ENCODE measurements around the gene ADNP. TPM values are rescaled to one million over a fixed set of nuclear protein-coding genes. Genes with fewer than 3 reads are reported as not detected.

ADNP gene
- total RNA-seq, 1 experiment from 2014 or later, result 143 TPM

DNA sequence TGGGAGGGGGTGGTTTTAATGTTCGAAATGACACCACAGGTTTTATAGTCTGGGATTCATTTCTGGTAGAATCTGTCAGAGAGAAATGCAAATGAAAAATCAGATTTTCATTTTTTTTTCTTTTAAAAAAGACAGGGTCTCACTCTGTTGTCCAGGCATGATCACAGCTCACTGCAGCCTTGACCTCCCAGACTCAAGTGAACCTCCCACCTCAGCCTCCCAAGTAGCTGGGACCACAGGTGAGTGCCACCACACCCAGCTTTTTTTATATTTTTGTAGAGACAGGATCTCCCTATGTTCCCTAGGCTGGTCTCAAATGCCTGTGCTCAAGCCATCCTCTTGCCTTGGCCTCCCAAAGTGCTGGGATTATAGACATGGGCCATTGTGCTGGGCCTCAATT lies 2.4 kb upstream of the ADNP start:
- H3K18ac ChIP-seq (ENCODE audit: insufficient read length, low read depth, low read length), result no peak overlapping the region
- Mint-ChIP-seq H3K27ac (no peak overlapping the region), H3K4me1 (peaks cover 10 to 16% of the 10 kb centered on the region in 2 experiments), H3K9me3 (peaks cover 0 to 7% of the 10 kb centered on the region in 2 experiments; a peak in 2 of 5 replicates), H3K36me3 (ENCODE audit: insufficient read depth in 1 of 3, low read depth in 3 of 3) (peaks cover 28 to 70% (median 55%) of the 10 kb centered on the region in 3 experiments), H3K27me3 (ENCODE audit: low read depth) (no peaks in the 10 kb centered on the region), H3K4me3 (no peak overlapping the region)
- H3K9me3 ChIP-seq (ENCODE audit: control insufficient read depth, low read depth, low read length), result no peaks in the 10 kb centered on the region
- no peak overlapping the region for H3T11ph ChIP-seq (ENCODE audit: low read length)
- no peak overlapping the region for H2BK120ac ChIP-seq (ENCODE audit: low read depth, low read length, poor library complexity, severe bottlenecking)
- no CpG with 5 or more reads among the region's 1 CpG for WGBS (ENCODE audit: extremely low coverage, insufficient read length, low lambda C conversion rate)
- H2AK5ac ChIP-seq (ENCODE audit: insufficient read length, low read length), result no peak overlapping the region
- no peak overlapping the region for H3K23ac ChIP-seq (ENCODE audit: insufficient read length, low read depth, low read length)
- H3K27ac ChIP-seq (ENCODE audit: insufficient read length, low read depth, low read length), result no peak overlapping the region
- peaks cover 13% of the 10 kb centered on the region for H3K23me2 ChIP-seq (ENCODE audit: insufficient read length, low read depth, low read length, poor library complexity, severe bottlenecking)
- no peak overlapping the region for H2BK20ac ChIP-seq (ENCODE audit: low read depth, low read length, poor library complexity, severe bottlenecking)
- H2BK15ac ChIP-seq (ENCODE audit: low read depth, low read length), result no peak overlapping the region
- no peaks in the 10 kb centered on the region for H3K79me1 ChIP-seq (ENCODE audit: insufficient read depth, low read depth, low read length, poor library complexity, severe bottlenecking)
- H3K4me2 ChIP-seq (ENCODE audit: insufficient read depth, insufficient read length, low read length), result no peak overlapping the region
- H3K79me2 ChIP-seq (ENCODE audit: insufficient read depth, low read length), result peaks cover 13% of the 10 kb centered on the region
- H2BK5ac ChIP-seq (ENCODE audit: insufficient read length, low read length), result no peak overlapping the region
- no peak overlapping the region for H2BK12ac ChIP-seq (ENCODE audit: insufficient read length, low read depth, low read length)
- no peak overlapping the region for H3K14ac ChIP-seq (ENCODE audit: insufficient read depth, low read length)
- H3K4ac ChIP-seq (ENCODE audit: low read depth, low read length), result no peak overlapping the region
- H2AFZ ChIP-seq (ENCODE audit: low read length), result no peak overlapping the region
- no peak overlapping the region for H4K91ac ChIP-seq (ENCODE audit: insufficient read length, low read depth, low read length)
- no peak overlapping the region for H3K9ac ChIP-seq (ENCODE audit: extremely low read depth, insufficient read length, low read length)
- no peak for DNase-seq
- no peak overlapping the region for H4K5ac ChIP-seq (ENCODE audit: insufficient read length, low read depth, low read length)
- H3K27me3 ChIP-seq (ENCODE audit: insufficient read depth, low read length), result no peaks in the 10 kb centered on the region
- H4K8ac ChIP-seq (replicated peaks; ENCODE audit: insufficient read length, low read depth, low read length), result no peak overlapping the region
- H4K20me1 ChIP-seq (ENCODE audit: control insufficient read depth, insufficient read depth, insufficient read length), result no peaks in the 10 kb centered on the region
- H3K4me1 ChIP-seq (ENCODE audit: insufficient read depth, low read length), result peaks cover 4% of the 10 kb centered on the region
- no peak for TF ChIP-seq CTCF (conservative IDR thresholded peaks at IDR 0.05)
- H3K56ac ChIP-seq (ENCODE audit: insufficient read length, low read depth, low read length), result no peak overlapping the region
